ENCODE measurements around the gene CDH4.

- TF ChIP-seq CTCF (IDR thresholded peaks at IDR 0.05) (no peak), POLR2A (IDR thresholded peaks at IDR 0.05) (no peak)
These were observed 274.8 kb downstream of the CDH4 start for GRCh38 chr20:61526907-61527306.

Data from upper lobe of left lung (tissue), 4 donors.